Spleen (tissue), 11 donors: ENCODE data around the gene NCOA1. TPM values are rescaled to one million over a fixed set of nuclear protein-coding genes. Genes with fewer than 3 reads are reported as not detected.

Experiments used
- DNase-seq: peaks from one replicate; pipeline ENCODE4 v3.0.0-alpha.2; 2020
- H3K27ac ChIP-seq, 8 donors: fragments of 200-600 bp; sonication (generic) in 7 of 8; 1 replicate in 4 of 8; 2 replicates in 4 of 8; pipeline versions ENCODE4 v1.5.0 to v1.8.0; 2016 to 2021; ENCODE audit warnings: inconsistent platforms in 4 of 8, mild to moderate bottlenecking in 4 of 8, moderate library complexity in 1 of 8
- H3K27me3 ChIP-seq, 7 donors: fragments of 200-600 bp; sonication (generic) in 6 of 7; replicated peaks in 1 of 7; 1 replicate in 4 of 7; 2 replicates in 3 of 7; pipeline versions ENCODE4 v1.5.0 to v1.8.0; 2016 to 2021; ENCODE audit warnings: inconsistent platforms in 3 of 7, mild to moderate bottlenecking in 1 of 7
- H3K36me3 ChIP-seq, 6 donors: fragments of 200-600 bp; sonication (generic) in 5 of 6; 1 replicate in 4 of 6; 2 replicates in 2 of 6; pipeline versions ENCODE4 v1.5.0 to v1.8.0; 2016 to 2021; ENCODE audit warnings: inconsistent platforms in 2 of 6
- H3K4me1 ChIP-seq, 6 donors: fragments of 200-600 bp; sonication (generic) in 5 of 6; 1 replicate in 3 of 6; 2 replicates in 3 of 6; pipeline versions ENCODE4 v1.5.0 to v1.8.0; 2016 to 2021; ENCODE audit warnings: inconsistent platforms in 3 of 6
- H3K4me3 ChIP-seq, 8 donors: fragments of 200-600 bp; sonication (generic) in 7 of 8; 1 replicate in 4 of 8; 2 replicates in 4 of 8; pipeline versions ENCODE4 v1.5.0 to v1.8.0; 2016 to 2021; ENCODE audit warnings: inconsistent platforms in 4 of 8, mild to moderate bottlenecking in 4 of 8, moderate library complexity in 2 of 8
- H3K9me3 ChIP-seq, 8 donors: fragments of 200-600 bp; sonication (generic) in 7 of 8; 1 replicate in 4 of 8; 2 replicates in 4 of 8; pipeline versions ENCODE4 v1.5.0 to v1.8.0; 2016 to 2021; ENCODE audit warnings: inconsistent platforms in 4 of 8
- CTCF ChIP-seq, 11 experiments: fragments of 200-600 bp in 7 of 11; fragments of 450-650 bp in 4 of 11; sonication (generic) in 4 of 11; IDR thresholded peaks in 8 of 11; conservative IDR thresholded peaks in 3 of 11; 1 replicate in 7 of 11; 2 replicates in 4 of 11; pipeline versions ENCODE4 v1.4.0 to v1.8.0; 2016 to 2021; ENCODE audit warnings: antibody characterized with exemption in 11 of 11, inconsistent platforms in 4 of 11, mild to moderate bottlenecking in 1 of 11
- POLR2A ChIP-seq, 3 donors: fragments of 450-650 bp; IDR thresholded peaks; one replicate each; pipeline ENCODE4 v1.5.1; 2017; ENCODE audit warnings: antibody characterized with exemption in 3 of 3, mild to moderate bottlenecking in 1 of 3
- POLR2AphosphoS5 ChIP-seq, 3 donors: sonication (generic); formaldehyde crosslinking; IDR thresholded peaks; one replicate each; pipeline ENCODE4 v1.5.1; 2017; ENCODE audit warnings: antibody characterized with exemption in 3 of 3
- WGBS, 5 donors: extraction: QIAGEN DNeasy Blood & Tissue Kit in 3 of 5; methylation state at CpG; one replicate each; pipeline versions ENCODE4 v1.1.5 to v1.1.7; 2013 to 2018; 5-methylcytosine and 5-hydroxymethylcytosine counted together
- intact Hi-C: fragments of 100-400 bp; cut with DNase I; formaldehyde crosslinking; loops from one replicate; pipeline ENCODE4 v1.15.0; 2023; ENCODE audit warnings: low total_unique reads
- polyA plus RNA-seq, 3 donors: library from polyadenylated mRNA; stranded (reverse); fragments of 200-250 nt; gene quantifications; one replicate each; pipeline ENCODE4 v1.2.1, GENCODE V29; 2013
- total RNA-seq, 7 donors: library from RNA; depleted of rRNA in 3 of 7; stranded (reverse); fragments of >200 nt in 3 of 7; fragmentation: NEBNext Ultra II Directional in 4 of 7; extraction: Animal tissue kit (Norgen Biotek cat#: 25700) in 4 of 7; gene quantifications; one replicate each; pipeline versions ENCODE4 v1.1.0 to v1.2.1, GENCODE V29; 2016 to 2021
- donor health status: healthy with polysubstance abuse.
- donor health status: DM: no; HTN: no; CAD: no; lungs with moderate emphysema.
- donor health status: DM: no; HTN: no; CAD: no.
- donor health status: Bipolar disorder and iron deficiency.
- donor health status: healthy.
- donor health status: DM: no; HTN: no; CAD: no.
- donor health status: DM: yes; HTN: yes; CAD: no.

NCOA1 gene
- total and polyA plus RNA-seq, 10 donors = 4.4 to 73.6 (median 54.4) TPM

GRCh38 chr2:24456599-24457556, 34.2 kb upstream of the NCOA1 start:
- WGBS, 5 donors = 67 to 83% (median 70%) methylated on average over 8 of the region's 8 CpGs
- no peak for DNase-seq
- no peak for TF ChIP-seq POLR2AphosphoS5 (IDR thresholded peaks at IDR 0.05)
- TF ChIP-seq POLR2A (IDR thresholded peaks at IDR 0.05) = no peak
- TF ChIP-seq CTCF (IDR thresholded peaks at IDR 0.05 in 8 of 11, conservative IDR thresholded peaks at IDR 0.05 in 3 of 11) = no peak
- H3K27ac ChIP-seq = no peak overlapping the region
- no peaks in the 10 kb centered on the region for H3K9me3 ChIP-seq
- no peaks in the 10 kb centered on the region for H3K36me3 ChIP-seq
- intact Hi-C loops = no loop called here
- no peaks in the 10 kb centered on the region for H3K27me3 ChIP-seq
- H3K4me3 ChIP-seq = no peak overlapping the region
- H3K4me1 ChIP-seq = peaks cover 0 to 29% (median 7%) of the 10 kb centered on the region in 6 donors

- TF ChIP-seq POLR2AphosphoS5 (IDR thresholded peaks at IDR 0.05) = no peak
- no peak for TF ChIP-seq POLR2A (IDR thresholded peaks at IDR 0.05)
- no peak for TF ChIP-seq CTCF (IDR thresholded peaks at IDR 0.05 in 8 of 11, conservative IDR thresholded peaks at IDR 0.05 in 3 of 11)
- 85 to 96% (median 90%) methylated on average over 5 of the region's 5 CpGs for WGBS, 5 donors
- no peaks in the 10 kb centered on the region for H3K9me3 ChIP-seq
- no peak for DNase-seq
- H3K4me1 ChIP-seq = peaks cover 0 to 21% (median 6%) of the 10 kb centered on the region in 6 donors
- H3K36me3 ChIP-seq = no peaks in the 10 kb centered on the region
- no peaks in the 10 kb centered on the region for H3K27me3 ChIP-seq
- intact Hi-C loops = no loop called here
- H3K4me3 ChIP-seq = no peak overlapping the region
- no peak overlapping the region for H3K27ac ChIP-seq
These were observed 33.2 kb upstream of the NCOA1 start for GRCh38 chr2:24457696-24458386.

- H3K9me3 ChIP-seq = no peaks in the 10 kb centered on the region
- H3K27ac ChIP-seq = no peak overlapping the region
- no peak overlapping the region for H3K4me3 ChIP-seq
- 81 to 90% (median 89%) methylated on average over 5 of the region's 5 CpGs for WGBS, 5 donors
- no peaks in the 10 kb centered on the region for H3K27me3 ChIP-seq
- no peaks in the 10 kb centered on the region for H3K36me3 ChIP-seq
- intact Hi-C loops = no loop called here
- DNase-seq = no peak
- H3K4me1 ChIP-seq = peaks cover 0 to 4% (median 1%) of the 10 kb centered on the region in 6 donors
- TF ChIP-seq POLR2AphosphoS5 (IDR thresholded peaks at IDR 0.05) (no peak), CTCF (IDR thresholded peaks at IDR 0.05 in 8 of 11, conservative IDR thresholded peaks at IDR 0.05 in 3 of 11) (no peak), POLR2A (IDR thresholded peaks at IDR 0.05) (no peak)
These were observed 31.6 kb upstream of the NCOA1 start for GRCh38 chr2:24459224-24460161.
